HG03159 (cell line): Measurements from ENCODE around the gene ATF5.
"Not testable (repeated sequence)": the region's sequence is repeated elsewhere in the genome, so short reads cannot be mapped to it uniquely, and the experiment has no call there.

Experiments used
- ATAC-seq: cut with Tn5 transposase; IDR thresholded peaks from one replicate; pipeline ENCODE4 v1.9.1; 2021; ENCODE audit warnings: mild to moderate bottlenecking, moderate library complexity; ENCODE audit not compliant: unreplicated experiment

The ATF5 gene

GRCh38 chr19:49940482-49940791 lies 11.4 kb downstream of the ATF5 start:
- ATAC-seq: no peak

- not testable (repeated sequence) for ATAC-seq
Measured at GRCh38 chr19:49944567-49944966, 15.6 kb downstream of the ATF5 start.

GRCh38 chr19:49946415-49946814 lies 17.4 kb downstream of the ATF5 start:
- no peak for ATAC-seq

GRCh38 chr19:49949742-49950589 lies 21.0 kb downstream of the ATF5 start:
- ATAC-seq: no peak

GRCh38 chr19:49950590-49950948 lies 21.6 kb downstream of the ATF5 start:
- no peak for ATAC-seq

GRCh38 chr19:49950956-49951526 lies 22.0 kb downstream of the ATF5 start:
- no peak for ATAC-seq

- no peak for ATAC-seq
Measured at GRCh38 chr19:49951806-49952478, 22.9 kb downstream of the ATF5 start.

GRCh38 chr19:49952479-49952836 lies 23.5 kb downstream of the ATF5 start:
- ATAC-seq: no peak

- ATAC-seq: no peak
Measured at GRCh38 chr19:49952906-49953305, 23.9 kb downstream of the ATF5 start.

GRCh38 chr19:49953416-49953815 lies 24.4 kb downstream of the ATF5 start:
- ATAC-seq: no peak

- no peak for ATAC-seq
Measured at GRCh38 chr19:49954092-49954829, 25.3 kb downstream of the ATF5 start.

GRCh38 chr19:49954933-49955332 lies 25.9 kb downstream of the ATF5 start:
- no peak for ATAC-seq

- no peak for ATAC-seq
Measured at GRCh38 chr19:49956115-49956495, 27.1 kb downstream of the ATF5 start.

GRCh38 chr19:49957262-49957915 lies 28.4 kb downstream of the ATF5 start:
- ATAC-seq: no peak

- ATAC-seq: not testable (repeated sequence)
Measured at GRCh38 chr19:49958144-49958543, 29.1 kb downstream of the ATF5 start.

GRCh38 chr19:49958596-49958995 lies 29.6 kb downstream of the ATF5 start:
- not testable (repeated sequence) for ATAC-seq

- ATAC-seq: not testable (repeated sequence)
Measured at GRCh38 chr19:49959892-49960291, 30.9 kb downstream of the ATF5 start.

GRCh38 chr19:49960980-49961379 lies 32.0 kb downstream of the ATF5 start, which contains the start of gene SIGLEC11:
TSS of gene SIGLEC11 (minus strand) at chr19:49961172. CDS start at chr19:49961081, 91 bp downstream.
- not testable (repeated sequence) for ATAC-seq

GRCh38 chr19:49968279-49968922 lies 39.4 kb downstream of the ATF5 start:
- ATAC-seq: no peak

GRCh38 chr19:49969355-49969754 lies 40.4 kb downstream of the ATF5 start:
- ATAC-seq: not testable (repeated sequence)
